ENCODE results near the gene ERGIC3. TPM values are rescaled to one million over a fixed set of nuclear protein-coding genes. Genes with fewer than 3 reads are reported as not detected.

Gene ERGIC3
- polyA plus RNA-seq, 2 of the 4 experiments (the other 2 are of a cell fraction) = 239 to 343 TPM

GRCh38 chr20:35503281-35503680, 38.6 kb upstream of the ERGIC3 start:
- WGBS (ENCODE audit: missing lambda C conversion rate) = 94% methylated on average over 10 of the region's 10 CpGs
- Histone ChIP-seq H3K4me1 (no peaks in the 10 kb centered on the region), H3K4me2 (no peak overlapping the region), H3K9me3 (no peaks in the 10 kb centered on the region), H3K27ac (no peak overlapping the region), H3K4me3 (no peak overlapping the region)
- FAIRE-seq (no peak), ATAC-seq (no peak), DNase-seq (ENCODE audit: low read depth in 1 of 2, low spot score in 1 of 2) (no peak)
- TF ChIP-seq KDM1A (IDR thresholded peaks at IDR 0.05; ENCODE audit: low read depth) = no peak
- CTCF ChIA-PET = interaction anchor here (0.8 to 2.2 kb wide), 8 partner anchors 8 to 199 kb away, joined by 3 to 9 read pairs (median 4); no protein-coding TSS in a partner anchor
- POLR2A ChIA-PET = no interaction called here

- CTCF ChIA-PET = interaction anchor here (0.8 to 1.6 kb wide), 8 partner anchors 8 to 200 kb away, joined by 3 to 6 read pairs (median 4); no protein-coding TSS in a partner anchor
Observed at GRCh38 chr20:35503841-35504561, 37.9 kb upstream of the ERGIC3 start.

GRCh38 chr20:35504751-35505150, 37.1 kb upstream of the ERGIC3 start:
- no peak for TF ChIP-seq POLR2A (IDR thresholded peaks at IDR 0.05; ENCODE audit: low read length)
- no peak for TF ChIP-seq BCL3 (IDR thresholded peaks at IDR 0.05)
- TF ChIP-seq RFX5 (IDR thresholded peaks at IDR 0.05) = no peak
- no peak for TF ChIP-seq HMGXB4 (CRISPR knock-in tag; IDR thresholded peaks at IDR 0.05; ENCODE audit: borderline replicate concordance)
- no peak for TF ChIP-seq EP300 (IDR thresholded peaks at IDR 0.05)
- no peak for TF ChIP-seq RCOR1 (IDR thresholded peaks at IDR 0.05; ENCODE audit: low read depth, low read length)
- TF ChIP-seq TFCP2L1 (CRISPR knock-in tag; IDR thresholded peaks at IDR 0.05) = no peak
- no peak for TF ChIP-seq ESRRA (IDR thresholded peaks at IDR 0.05; ENCODE audit: borderline replicate concordance, low read length)
- no peak for TF ChIP-seq MAX (IDR thresholded peaks at IDR 0.05)
- TF ChIP-seq CHD2 (IDR thresholded peaks at IDR 0.05; ENCODE audit: low read length, partially characterized antibody) = no peak
- TF ChIP-seq REST (IDR thresholded peaks at IDR 0.05) = no peak
- no peak for TF ChIP-seq EHMT2 (IDR thresholded peaks at IDR 0.05; ENCODE audit: low read depth)
- no peak for TF ChIP-seq ZNF302 (CRISPR knock-in tag; IDR thresholded peaks at IDR 0.05)
- DNase-seq (ENCODE audit: low read depth in 1 of 2, low spot score in 1 of 2) (no peak), ATAC-seq (no peak), FAIRE-seq (no peak)
- WGBS (ENCODE audit: missing lambda C conversion rate) = 97% methylated on average over 5 of the region's 5 CpGs
- no peak overlapping the region for H3K4me3 ChIP-seq
- H3K27ac ChIP-seq = no peak overlapping the region
- CTCF ChIA-PET = interaction anchor here (1.1 to 1.6 kb wide), 4 partner anchors 9 to 116 kb away, joined by 3 to 5 read pairs (median 3); no protein-coding TSS in a partner anchor
- H3K9me3 ChIP-seq = no peaks in the 10 kb centered on the region
- POLR2A ChIA-PET = no interaction called here
- H3K4me2 ChIP-seq = no peak overlapping the region
- H3K4me1 ChIP-seq = no peaks in the 10 kb centered on the region

More at GRCh38 chr20:35503841-35504561, 37.9 kb upstream of the ERGIC3 start:
- no peaks in the 10 kb centered on the region for H3K9me3 ChIP-seq
- H3K4me3 ChIP-seq = no peak overlapping the region
- FAIRE-seq (no peak), ATAC-seq (no peak; a peak in 1 of 6 replicates), DNase-seq (ENCODE audit: low read depth in 1 of 2, low spot score in 1 of 2) (no peak)
- H3K4me2 ChIP-seq = no peak overlapping the region
- no peak overlapping the region for H3K27ac ChIP-seq
- WGBS (ENCODE audit: missing lambda C conversion rate) = 89% methylated on average over 13 of the region's 16 CpGs
- POLR2A ChIA-PET = no interaction called here
- no peaks in the 10 kb centered on the region for H3K4me1 ChIP-seq
- no peak for TF ChIP-seq RAD21 (conservative IDR thresholded peaks at IDR 0.05 in 1 of 2, IDR thresholded peaks at IDR 0.05 in 1 of 2)
- no peak for TF ChIP-seq TFCP2L1 (CRISPR knock-in tag; IDR thresholded peaks at IDR 0.05)
- no peak for TF ChIP-seq FOSB (CRISPR knock-in tag; IDR thresholded peaks at IDR 0.05)
- no peak for TF ChIP-seq ELK1 (IDR thresholded peaks at IDR 0.05; ENCODE audit: low read depth, low read length)
- TF ChIP-seq MAFK (IDR thresholded peaks at IDR 0.05; ENCODE audit: partially characterized antibody) = no peak
- no peak for TF ChIP-seq MAX (IDR thresholded peaks at IDR 0.05)

Data from A549 (cell line).